HCT116 (cell line): Measurements from ENCODE around the gene PAH. TPM values are rescaled to one million over a fixed set of nuclear protein-coding genes. Genes with fewer than 3 reads are reported as not detected.

Experiments used
- ATAC-seq: fragments of 200-7000 bp; cut with Tn5 transposase; 2 replicates; pipeline ENCODE4 v1.9.1; 2020; ENCODE audit warnings: mild to moderate bottlenecking, moderate library complexity
- BruUV-seq: library from RNA; stranded (reverse); fragments of 400-500 nt; replicated peaks from 2 replicates; lab custom pipeline; 2021; lab: Mats Ljungman, UMichigan
- CTCF ChIA-PET: fragments of 300-600 bp; sonication (Branson Sonifier 250); formaldehyde crosslinking; loops from one replicate; lab custom pipeline; 2021; ENCODE audit warnings: antibody characterized with exemption; lab: Charles Lee
- POLR2A ChIA-PET: fragments of 300-600, 350-600 bp; sonication (Branson Sonifier 250); formaldehyde crosslinking; loops from one replicate; lab custom pipeline; 2021; ENCODE audit warnings: antibody characterized with exemption; lab: Charles Lee
- RAD21 ChIA-PET, 2 experiments: fragments of 300-600 bp; sonication (Branson Sonifier 250); formaldehyde crosslinking; loops; one replicate each; lab custom pipeline; 2023; ENCODE audit warnings: low total read pairs in 2 of 2; ENCODE audit not compliant: uncharacterized antibody in 2 of 2, unreplicated experiment in 2 of 2, low non-redundant PET in 1 of 2; lab: Charles Lee
- DNase-seq: peaks from one replicate; pipeline ENCODE4 v3.0.0-alpha.2; 2010; ENCODE audit warnings: low read depth, low spot score
- H2AFZ ChIP-seq: fragments of 200-600 bp; shearing (Covaris generic), sonication (generic); 2 replicates; pipeline ENCODE4 v1.6.1; 2017; ENCODE audit warnings: low read depth, mixed run types, mixed read lengths, antibody characterized with exemption, low read length; ENCODE audit not compliant: poor library complexity, severe bottlenecking
- H3K27ac ChIP-seq: 2 replicates; pipeline ENCODE4 v1.5.1; 2012; ENCODE audit warnings: low read depth, low read length
- H3K27me3 ChIP-seq: fragments of 200-600 bp; sonication (generic); 2 replicates; pipeline ENCODE4 v1.6.1; 2016; ENCODE audit warnings: mixed run types, low read length, mixed read lengths; ENCODE audit not compliant: insufficient read depth
- H3K36me3 ChIP-seq, 2 experiments: fragments of 200-500 bp in 1 of 2; fragments of 200-600 bp in 1 of 2; sonication (Bioruptor generic) in 1 of 2; sonication (generic) in 1 of 2; 2 replicates each; pipeline versions ENCODE4 v1.5.1 to v1.6.1; 2014 to 2016; ENCODE audit warnings: low read length in 2 of 2, inconsistent platforms in 1 of 2, mixed read lengths in 1 of 2, mixed run types in 1 of 2; ENCODE audit not compliant: insufficient read depth in 2 of 2, control insufficient read depth in 1 of 2
- H3K4me1 ChIP-seq, 2 experiments: fragments of 200-600 bp in 1 of 2; sonication (generic) in 1 of 2; 2 replicates each; pipeline versions ENCODE4 v1.5.1 to v1.6.1; 2012 to 2017; ENCODE audit warnings: low read length in 2 of 2, inconsistent platforms in 1 of 2, mild to moderate bottlenecking in 1 of 2, mixed read lengths in 1 of 2, mixed run types in 1 of 2, moderate library complexity in 1 of 2; ENCODE audit not compliant: insufficient read depth in 2 of 2, control insufficient read depth in 1 of 2
- H3K4me2 ChIP-seq: fragments of 200-600 bp; sonication (generic); 2 replicates; pipeline ENCODE4 v1.6.1; 2017; ENCODE audit warnings: mixed run types, low read length, mixed read lengths
- H3K4me3 ChIP-seq, 2 experiments: fragments of 200-600 bp in 1 of 2; sonication (generic) in 1 of 2; replicated peaks in 1 of 2; 2 replicates each; pipeline ENCODE4 v1.5.1; 2011 to 2016; ENCODE audit warnings: low read length in 2 of 2, control low read depth in 1 of 2, low read depth in 1 of 2, mild to moderate bottlenecking in 1 of 2, mixed read lengths in 1 of 2, mixed run types in 1 of 2
- H3K79me2 ChIP-seq: fragments of 200-600 bp; sonication (generic); 2 replicates; pipeline ENCODE4 v1.6.1; 2017; ENCODE audit warnings: mild to moderate bottlenecking, mixed run types, low read length, moderate library complexity, mixed read lengths; ENCODE audit not compliant: insufficient read depth
- H3K9ac ChIP-seq: fragments of 200-600 bp; sonication (generic); 2 replicates; pipeline ENCODE4 v1.6.1; 2016; ENCODE audit warnings: low read length, mixed read lengths
- H3K9me2 ChIP-seq: fragments of 200-600 bp; sonication (generic), shearing (Covaris generic); 2 replicates; pipeline ENCODE4 v1.6.1; 2017; ENCODE audit warnings: mixed run types, mild to moderate bottlenecking, moderate library complexity; ENCODE audit not compliant: insufficient read depth
- H3K9me3 ChIP-seq, 2 experiments: fragments of 200-500 bp in 1 of 2; fragments of 200-600 bp in 1 of 2; sonication (Bioruptor generic) in 1 of 2; sonication (generic) in 1 of 2; 2 replicates each; pipeline ENCODE4 v1.6.1; 2014 to 2017; ENCODE audit warnings: low read length in 2 of 2, mixed read lengths in 2 of 2, inconsistent platforms in 1 of 2, low read depth in 1 of 2, mild to moderate bottlenecking in 1 of 2, mixed run types in 1 of 2, moderate library complexity in 1 of 2; ENCODE audit not compliant: control insufficient read depth in 1 of 2, insufficient read depth in 1 of 2
- H4K20me1 ChIP-seq: fragments of 200-600 bp; sonication (generic), shearing (Covaris generic); 2 replicates; pipeline ENCODE4 v1.6.1; 2017; ENCODE audit warnings: mixed run types, mild to moderate bottlenecking, moderate library complexity; ENCODE audit not compliant: insufficient read depth
- CEBPB ChIP-seq: IDR thresholded peaks from 2 replicates; pipeline ENCODE4 v1.6.1; 2012; ENCODE audit warnings: low read depth
- EZH2phosphoT487 ChIP-seq: fragments of 200-600 bp; IDR thresholded peaks from 2 replicates; pipeline ENCODE4 v1.6.1; 2018; ENCODE audit warnings: antibody characterized with exemption, borderline replicate concordance
- SP1 ChIP-seq: IDR thresholded peaks from 2 replicates; pipeline ENCODE4 v1.6.1; 2012; ENCODE audit warnings: low read depth
- intact Hi-C: fragments of 100-400 bp; cut with micrococcal nuclease; formaldehyde crosslinking; loops from 2 replicates; pipeline ENCODE4 v1.10.0; 2022
- total RNA-seq: library from RNA; stranded (reverse); gene quantifications from one replicate; pipeline ENCODE4 v1.2.1, GENCODE V29; 2021; ENCODE audit not compliant: unreplicated experiment
- TF ChIP-seq, protein P1 (sequence below): IDR thresholded peaks from 2 replicates; pipeline ENCODE4 v1.6.1; 2011; ENCODE audit warnings: mild to moderate bottlenecking, low read length, moderate library complexity; ENCODE audit not compliant: insufficient replicate concordance; ENCODE audit errors: extremely low read depth
- TF ChIP-seq, protein P2 (sequence below), 3 experiments: fragments of 200-600 bp in 1 of 3; sonication (generic) in 1 of 3; IDR thresholded peaks in 2 of 3; conservative IDR thresholded peaks in 1 of 3; 2 replicates each; pipeline ENCODE4 v1.5.1; 2012 to 2017; ENCODE audit warnings: low read depth in 2 of 3, low read length in 2 of 3, antibody characterized with exemption in 1 of 3, borderline replicate concordance in 1 of 3, control low read depth in 1 of 3, mild to moderate bottlenecking in 1 of 3, mixed read lengths in 1 of 3, mixed run types in 1 of 3, moderate library complexity in 1 of 3; ENCODE audit not compliant: insufficient read depth in 1 of 3

PAH gene
- total RNA-seq, 1 experiment from 2014 or later = 2.8 TPM

DNA sequence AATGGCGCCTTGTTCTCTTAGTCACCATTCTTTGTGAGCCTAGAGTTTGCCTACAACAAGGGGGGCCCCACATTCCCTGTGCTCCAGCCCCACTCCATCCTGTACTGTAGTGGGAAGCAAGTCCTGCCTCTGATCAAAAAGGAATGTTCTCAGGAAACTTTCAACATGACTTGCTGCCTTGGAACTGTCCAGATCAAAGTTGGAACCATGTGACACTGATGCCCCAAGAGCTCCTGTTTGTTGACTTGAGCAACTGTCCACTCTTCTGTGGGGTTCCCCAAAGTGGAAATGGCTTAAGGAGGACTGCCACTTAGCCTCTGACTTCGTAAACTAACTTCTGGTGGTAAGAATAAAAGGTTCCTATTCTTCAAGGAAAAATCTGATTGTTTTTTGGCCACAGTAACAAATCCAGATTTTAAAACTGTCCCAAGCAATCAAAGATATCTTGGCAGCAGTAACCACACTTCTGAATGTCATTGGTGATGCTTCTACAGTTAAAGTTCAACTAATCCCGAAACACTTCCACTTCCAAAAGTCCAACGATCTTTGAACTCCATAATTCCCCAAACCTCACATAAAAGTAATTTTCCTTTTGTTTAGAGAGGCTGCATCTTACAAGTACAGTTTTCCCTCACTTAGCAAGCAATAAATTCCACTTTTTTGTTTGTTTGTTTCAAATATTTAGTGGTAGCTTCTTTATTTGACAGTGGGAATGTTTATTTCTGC is 67.2 kb downstream of the PAH start (continued):
- TF ChIP-seq, protein P1, sequence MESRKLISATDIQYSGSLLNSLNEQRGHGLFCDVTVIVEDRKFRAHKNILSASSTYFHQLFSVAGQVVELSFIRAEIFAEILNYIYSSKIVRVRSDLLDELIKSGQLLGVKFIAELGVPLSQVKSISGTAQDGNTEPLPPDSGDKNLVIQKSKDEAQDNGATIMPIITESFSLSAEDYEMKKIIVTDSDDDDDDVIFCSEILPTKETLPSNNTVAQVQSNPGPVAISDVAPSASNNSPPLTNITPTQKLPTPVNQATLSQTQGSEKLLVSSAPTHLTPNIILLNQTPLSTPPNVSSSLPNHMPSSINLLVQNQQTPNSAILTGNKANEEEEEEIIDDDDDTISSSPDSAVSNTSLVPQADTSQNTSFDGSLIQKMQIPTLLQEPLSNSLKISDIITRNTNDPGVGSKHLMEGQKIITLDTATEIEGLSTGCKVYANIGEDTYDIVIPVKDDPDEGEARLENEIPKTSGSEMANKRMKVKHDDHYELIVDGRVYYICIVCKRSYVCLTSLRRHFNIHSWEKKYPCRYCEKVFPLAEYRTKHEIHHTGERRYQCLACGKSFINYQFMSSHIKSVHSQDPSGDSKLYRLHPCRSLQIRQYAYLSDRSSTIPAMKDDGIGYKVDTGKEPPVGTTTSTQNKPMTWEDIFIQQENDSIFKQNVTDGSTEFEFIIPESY = no peak
- TF ChIP-seq SP1 (no peak), EZH2phosphoT487 (no peak)

DNA sequence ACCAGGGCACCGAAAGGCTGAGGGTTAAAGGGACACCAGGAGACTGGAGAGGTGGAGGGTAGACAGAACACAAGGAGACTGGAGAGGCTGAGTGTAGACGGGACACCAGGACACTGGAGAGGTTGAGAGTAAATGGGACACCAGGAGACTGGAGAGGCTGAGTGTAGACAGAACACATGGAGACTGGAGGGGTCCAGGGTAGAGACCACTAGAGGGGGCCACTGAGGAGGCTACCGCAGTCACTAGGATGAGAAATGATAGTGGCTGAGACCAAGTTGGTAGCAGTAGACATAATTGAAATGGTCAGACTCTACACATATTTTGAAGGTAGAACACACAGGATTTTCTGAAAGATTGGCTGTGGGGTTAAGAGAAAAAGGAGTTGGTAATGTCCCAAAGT is 68.2 kb downstream of the PAH start:
- Histone ChIP-seq H3K36me3 (no peaks in the 10 kb centered on the region), H3K27ac (no peak overlapping the region), H3K79me2 (no peaks in the 10 kb centered on the region), H3K4me2 (no peak overlapping the region), H3K27me3 (peaks cover 61% of the 10 kb centered on the region), H3K4me3 (no peak overlapping the region), H3K9me3 (no peaks in the 10 kb centered on the region), H3K4me1 (no peaks in the 10 kb centered on the region), H3K9me2 (no peaks in the 10 kb centered on the region), H3K9ac (no peak overlapping the region), H4K20me1 (no peaks in the 10 kb centered on the region), H2AFZ (no peak overlapping the region)
- ChIA-PET RAD21 (no interaction called here), POLR2A (no interaction called here), CTCF (no interaction called here)
- ATAC-seq (no peak), DNase-seq (no peak)
- intact Hi-C loops = no loop called here
- TF ChIP-seq, protein P2, sequence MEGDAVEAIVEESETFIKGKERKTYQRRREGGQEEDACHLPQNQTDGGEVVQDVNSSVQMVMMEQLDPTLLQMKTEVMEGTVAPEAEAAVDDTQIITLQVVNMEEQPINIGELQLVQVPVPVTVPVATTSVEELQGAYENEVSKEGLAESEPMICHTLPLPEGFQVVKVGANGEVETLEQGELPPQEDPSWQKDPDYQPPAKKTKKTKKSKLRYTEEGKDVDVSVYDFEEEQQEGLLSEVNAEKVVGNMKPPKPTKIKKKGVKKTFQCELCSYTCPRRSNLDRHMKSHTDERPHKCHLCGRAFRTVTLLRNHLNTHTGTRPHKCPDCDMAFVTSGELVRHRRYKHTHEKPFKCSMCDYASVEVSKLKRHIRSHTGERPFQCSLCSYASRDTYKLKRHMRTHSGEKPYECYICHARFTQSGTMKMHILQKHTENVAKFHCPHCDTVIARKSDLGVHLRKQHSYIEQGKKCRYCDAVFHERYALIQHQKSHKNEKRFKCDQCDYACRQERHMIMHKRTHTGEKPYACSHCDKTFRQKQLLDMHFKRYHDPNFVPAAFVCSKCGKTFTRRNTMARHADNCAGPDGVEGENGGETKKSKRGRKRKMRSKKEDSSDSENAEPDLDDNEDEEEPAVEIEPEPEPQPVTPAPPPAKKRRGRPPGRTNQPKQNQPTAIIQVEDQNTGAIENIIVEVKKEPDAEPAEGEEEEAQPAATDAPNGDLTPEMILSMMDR (IDR thresholded peaks at IDR 0.05 in 2 of 3, conservative IDR thresholded peaks at IDR 0.05 in 1 of 3; ENCODE audit: borderline replicate concordance in 1 of 3, insufficient read depth in 1 of 3, low read depth in 2 of 3, low read length in 2 of 3) = peak in 2 of 3 experiments; percentile 22; a peak in 3 of 6 replicates
- TF ChIP-seq CEBPB = no peak
- BruUV-seq = no TSS peak
